ENCODE results near the gene PAOX.

DNA sequence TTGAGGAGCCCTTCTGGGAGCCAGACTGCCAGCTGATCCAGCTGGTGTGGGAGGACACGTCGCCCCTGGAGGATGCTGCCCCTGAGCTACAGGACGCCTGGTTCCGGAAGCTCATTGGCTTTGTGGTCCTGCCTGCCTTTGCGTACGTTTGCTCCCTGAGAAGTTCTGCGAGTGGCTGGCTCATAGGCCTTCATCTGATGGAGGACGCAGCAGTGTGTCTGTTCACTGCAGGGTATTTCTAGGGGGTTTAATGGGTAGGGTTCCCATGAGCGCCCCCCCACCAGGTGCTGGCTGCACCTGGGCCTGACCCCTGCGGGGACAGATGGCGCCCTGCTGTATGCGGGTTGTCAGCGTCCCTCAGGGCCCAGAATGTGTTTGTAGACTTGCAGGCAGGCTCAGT lies 5.0 kb downstream of the PAOX start:
- TF ChIP-seq GATA2 (IDR thresholded peaks at IDR 0.05; ENCODE audit: low read depth, low read length): no peak
- no peak for TF ChIP-seq GATA3 (IDR thresholded peaks at IDR 0.05; ENCODE audit: low read depth, low read length)

All from SH-SY5Y (cell line).